Skeletal muscle tissue (tissue), 4 donors: ENCODE data around the gene CRY2. TPM values are rescaled to one million over a fixed set of nuclear protein-coding genes. Genes with fewer than 3 reads are reported as not detected.

Experiments used
- H3K27ac ChIP-seq: one replicate; pipeline ENCODE4 v1.7.0; 2013; ENCODE audit warnings: mild to moderate bottlenecking, low read depth, low read length, inconsistent platforms
- H3K27me3 ChIP-seq, 3 donors: one replicate each; pipeline ENCODE4 v1.7.0; 2013; ENCODE audit warnings: low read length in 3 of 3; ENCODE audit not compliant: control insufficient read depth in 3 of 3, insufficient read depth in 3 of 3
- H3K36me3 ChIP-seq, 3 donors: one replicate each; pipeline ENCODE4 v1.7.0; 2013; ENCODE audit warnings: low read length in 3 of 3; ENCODE audit not compliant: control insufficient read depth in 3 of 3, insufficient read depth in 3 of 3
- H3K4me1 ChIP-seq, 3 donors: one replicate each; pipeline ENCODE4 v1.7.0; 2013; ENCODE audit warnings: low read length in 3 of 3, mild to moderate bottlenecking in 3 of 3; ENCODE audit not compliant: control insufficient read depth in 3 of 3, insufficient read depth in 3 of 3
- H3K4me3 ChIP-seq, 3 donors: one replicate each; pipeline ENCODE4 v1.7.0; 2013; ENCODE audit warnings: low read length in 3 of 3
- H3K9ac ChIP-seq, 3 donors: one replicate each; pipeline ENCODE4 v1.7.0; 2013; ENCODE audit warnings: low read length in 3 of 3, mild to moderate bottlenecking in 3 of 3, moderate library complexity in 2 of 3, low read depth in 1 of 3
- H3K9me3 ChIP-seq, 3 donors: one replicate each; pipeline ENCODE4 v1.7.0; 2013; ENCODE audit warnings: low read length in 3 of 3; ENCODE audit not compliant: control insufficient read depth in 3 of 3
- total RNA-seq: library from RNA; depleted of rRNA; stranded (reverse); fragments of >200 nt; gene quantifications from one replicate; pipeline ENCODE4 v1.2.3, GENCODE V29; 2014
- donor health status: Osteomylitis.

The CRY2 gene
- total RNA-seq, 1 donor from 2014 or later = 37.6 TPM

- Histone ChIP-seq H3K4me3 (no peak overlapping the region), H3K9me3 (no peaks in the 10 kb centered on the region), H3K36me3 (peaks cover 0 to 9% (median 4%) of the 10 kb centered on the region in 3 donors), H3K9ac (no peak overlapping the region), H3K27ac (no peak overlapping the region), H3K27me3 (peaks cover 21 to 42% (median 24%) of the 10 kb centered on the region in 3 donors), H3K4me1 (peaks cover 7 to 17% (median 8%) of the 10 kb centered on the region in 3 donors)
These were observed 80.0 kb downstream of the CRY2 start for GRCh38 chr11:45927332-45927683.

- Histone ChIP-seq H3K36me3 (peaks cover 0 to 9% (median 4%) of the 10 kb centered on the region in 3 donors), H3K9ac (no peak overlapping the region), H3K27me3 (peaks cover 20 to 37% (median 21%) of the 10 kb centered on the region in 3 donors), H3K27ac (no peak overlapping the region), H3K9me3 (no peaks in the 10 kb centered on the region), H3K4me3 (no peak overlapping the region), H3K4me1 (peaks cover 7 to 17% (median 8%) of the 10 kb centered on the region in 3 donors)
These were observed 80.6 kb downstream of the CRY2 start for GRCh38 chr11:45927684-45928413.

- Histone ChIP-seq H3K4me3 (no peak overlapping the region), H3K9ac (no peak overlapping the region), H3K9me3 (no peaks in the 10 kb centered on the region), H3K36me3 (peaks cover 3 to 15% (median 10%) of the 10 kb centered on the region in 3 donors), H3K4me1 (peaks cover 4 to 13% (median 4%) of the 10 kb centered on the region in 3 donors), H3K27me3 (peaks cover 13 to 30% (median 16%) of the 10 kb centered on the region in 3 donors), H3K27ac (no peak overlapping the region)
These were observed 81.4 kb downstream of the CRY2 start for GRCh38 chr11:45928535-45929215.

- Histone ChIP-seq H3K9ac (no peak overlapping the region), H3K36me3 (peaks cover 12 to 23% (median 16%) of the 10 kb centered on the region in 3 donors), H3K4me3 (no peak overlapping the region), H3K27me3 (peaks cover 9 to 23% (median 9%) of the 10 kb centered on the region in 3 donors), H3K9me3 (no peaks in the 10 kb centered on the region), H3K27ac (no peak overlapping the region), H3K4me1 (peaks cover 4 to 14% (median 4%) of the 10 kb centered on the region in 3 donors)
These were observed 82.3 kb downstream of the CRY2 start for GRCh38 chr11:45929486-45930030.

GRCh38 chr11:45930031-45930794 lies 82.9 kb downstream of the CRY2 start:
- H3K4me3 ChIP-seq = no peak overlapping the region
- peaks cover 6 to 17% (median 8%) of the 10 kb centered on the region in 3 donors for H3K27me3 ChIP-seq
- H3K36me3 ChIP-seq = peaks cover 19 to 30% (median 22%) of the 10 kb centered on the region in 3 donors
- H3K9ac ChIP-seq = peak overlapping the region in 1 of 3 donors; percentile 33
- peaks cover 4 to 17% (median 4%) of the 10 kb centered on the region in 3 donors for H3K4me1 ChIP-seq
- no peaks in the 10 kb centered on the region for H3K9me3 ChIP-seq
- H3K27ac ChIP-seq = no peak overlapping the region

GRCh38 chr11:45930951-45931570 lies 83.8 kb downstream of the CRY2 start:
- Histone ChIP-seq H3K27ac (no peak overlapping the region), H3K27me3 (peaks cover 5 to 15% (median 7%) of the 10 kb centered on the region in 3 donors), H3K36me3 (peaks cover 23 to 35% (median 26%) of the 10 kb centered on the region in 3 donors), H3K9me3 (no peaks in the 10 kb centered on the region), H3K9ac (peak overlapping the region in 1 of 3 donors; percentile 33), H3K4me1 (peaks cover 4 to 17% (median 4%) of the 10 kb centered on the region in 3 donors), H3K4me3 (no peak overlapping the region)

- no peaks in the 10 kb centered on the region for H3K9me3 ChIP-seq
- no peak overlapping the region for H3K9ac ChIP-seq
- peaks cover 4 to 20% (median 4%) of the 10 kb centered on the region in 3 donors for H3K4me1 ChIP-seq
- H3K4me3 ChIP-seq = no peak overlapping the region
- H3K27ac ChIP-seq = no peak overlapping the region
- peaks cover 0 to 8% (median under 1%) of the 10 kb centered on the region in 3 donors for H3K27me3 ChIP-seq
- H3K36me3 ChIP-seq = peaks cover 23 to 38% (median 26%) of the 10 kb centered on the region in 3 donors
These were observed 84.5 kb downstream of the CRY2 start for GRCh38 chr11:45931739-45932138.

GRCh38 chr11:45932217-45932616 lies 84.9 kb downstream of the CRY2 start:
- Histone ChIP-seq H3K27me3 (peaks cover 0 to 4% (median 0%) of the 10 kb centered on the region in 3 donors), H3K4me1 (peaks cover 4 to 21% (median 4%) of the 10 kb centered on the region in 3 donors), H3K9ac (no peak overlapping the region), H3K36me3 (peaks cover 23 to 38% (median 26%) of the 10 kb centered on the region in 3 donors), H3K9me3 (no peaks in the 10 kb centered on the region), H3K4me3 (no peak overlapping the region), H3K27ac (no peak overlapping the region)
